ENCODE measurements around the gene UBA6. TPM values are rescaled to one million over a fixed set of nuclear protein-coding genes. Genes with fewer than 3 reads are reported as not detected.
A peak's percentile ranks its signal among the peaks of the same experiment; 100 is the strongest.

UBA6 gene
- total and polyA plus RNA-seq, 2 of the 4 experiments (the other 2 are of a cell fraction): 29.2 to 268 TPM

DNA sequence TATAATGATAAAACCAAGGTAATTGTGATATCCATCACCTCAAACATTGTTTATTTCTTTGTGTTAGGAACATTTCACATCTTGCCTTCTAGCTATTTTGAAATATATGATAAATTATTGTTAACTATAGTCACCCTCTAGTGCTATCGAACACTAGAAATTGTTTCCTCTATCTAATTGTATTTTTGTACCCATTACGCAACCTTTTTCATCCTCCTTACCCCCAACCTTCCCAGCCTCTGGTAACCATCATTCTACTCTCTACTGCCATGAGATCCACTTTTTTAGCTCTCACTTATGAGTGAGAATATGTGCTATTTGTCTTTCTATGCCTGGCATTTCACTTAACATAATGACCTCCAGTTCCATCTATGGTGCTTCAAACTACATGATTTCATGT, 3.9 kb upstream of the UBA6 start:
- in situ Hi-C loops (cut with MboI; ENCODE audit: low sequenced_read_pairs) (no loop called here), dilution Hi-C loops (cut with HindIII; ENCODE audit: low sequenced_read_pairs, unreplicated experiment) (no loop called here), intact Hi-C loops (cut with micrococcal nuclease) (no loop called here)
- H3K4ac ChIP-seq (ENCODE audit: low read depth, low read length): no peak overlapping the region
- no peak overlapping the region for H3K18ac ChIP-seq (ENCODE audit: low read depth, low read length)
- no peak overlapping the region for H4K91ac ChIP-seq (ENCODE audit: insufficient read depth, low read depth, low read length)
- no TSS peak for BruUV-seq (replicated peaks)
- no peak overlapping the region for H3K27ac ChIP-seq (ENCODE audit: insufficient read depth, low read length)
- H2BK15ac ChIP-seq (ENCODE audit: low read depth, low read length): no peak overlapping the region
- H3K56ac ChIP-seq (ENCODE audit: extremely low read depth, insufficient read depth, low read length): no peak overlapping the region
- CTCF ChIA-PET: no interaction called here
- no peak overlapping the region for H2AFZ ChIP-seq (replicated peaks; ENCODE audit: low read length, poor library complexity)
- no peak overlapping the region for H3K4me2 ChIP-seq (ENCODE audit: low read depth, low read length)
- no peak overlapping the region for H3K14ac ChIP-seq (replicated peaks; ENCODE audit: low read depth, low read length)
- no peak overlapping the region for H2BK5ac ChIP-seq (ENCODE audit: low read depth, low read length, poor library complexity, severe bottlenecking)
- H4K8ac ChIP-seq (ENCODE audit: low read depth in 2 of 2, low read length in 2 of 2): no peak overlapping the region
- H2BK120ac ChIP-seq (ENCODE audit: low read depth, low read length): no peak overlapping the region
- no CpG with 5 or more reads among the region's 2 CpGs for WGBS, 2 experiments (ENCODE audit: extremely low coverage in 2 of 2, insufficient read length in 1 of 2)
- H3K36me3 ChIP-seq (ENCODE audit: control insufficient read depth, insufficient read depth, low read length): no peaks in the 10 kb centered on the region
- no peaks in the 10 kb centered on the region for H4K20me1 ChIP-seq (ENCODE audit: insufficient read depth, low read length)
- TF ChIP-seq RAD21 (IDR thresholded peaks at IDR 0.05; ENCODE audit: low read length) (no peak), CHD1 (IDR thresholded peaks at IDR 0.05; ENCODE audit: low read depth, low read length) (no peak), CEBPB (IDR thresholded peaks at IDR 0.05; ENCODE audit: low read depth, low read length) (peak; percentile 72), RFX5 (IDR thresholded peaks at IDR 0.05; ENCODE audit: low read depth, low read length) (no peak), MAFK (IDR thresholded peaks at IDR 0.05; ENCODE audit: low read depth, low read length) (no peak)
- H3K9ac ChIP-seq (ENCODE audit: low read depth, low read length): no peak overlapping the region
- H2AK5ac ChIP-seq (ENCODE audit: low read depth, low read length): no peak overlapping the region
- H3K9me3 ChIP-seq (ENCODE audit: control insufficient read depth, insufficient read depth, low read length): no peaks in the 10 kb centered on the region
- no peaks in the 10 kb centered on the region for H3K27me3 ChIP-seq (ENCODE audit: control insufficient read depth, insufficient read depth, low read length)
- H3K79me1 ChIP-seq (ENCODE audit: low read depth in 1 of 2, low read length in 2 of 2): peaks cover 0 to 14% of the 10 kb centered on the region in 2 experiments; a peak in 3 of 4 replicates
- H4K5ac ChIP-seq (ENCODE audit: low read depth, low read length): no peak overlapping the region
- H2AK9ac ChIP-seq (replicated peaks; ENCODE audit: low read depth, low read length, poor library complexity): no peak overlapping the region
- ATAC-seq (ENCODE audit: low read depth) (no peak), DNase-seq (no peak)
- peaks cover under 1% of the 10 kb centered on the region; the same call in 1 of the 2 replicates for H3K4me1 ChIP-seq (ENCODE audit: control insufficient read depth, insufficient read depth, low read length)
- no peaks in the 10 kb centered on the region for H3K9me1 ChIP-seq (ENCODE audit: insufficient read depth, low read length)
- H3K23ac ChIP-seq (ENCODE audit: low read depth, low read length): no peak overlapping the region
- no peak overlapping the region for H2BK20ac ChIP-seq (ENCODE audit: low read depth, low read length)
- POLR2A ChIA-PET (ENCODE audit: unreplicated experiment): no interaction called here
- no peak overlapping the region for H3K4me3 ChIP-seq (ENCODE audit: insufficient read depth, low read depth, low read length)
